T-helper 2 cell treated with Interferon-gamma antibody and Interleukin-4, amounts not matched to agents 5 μg/mL and 100 μg/mL, for 36 hours (primary cell): ENCODE results near the gene COL9A3.

Experiments
- DNase-seq: peaks from one replicate; pipeline ENCODE4 v3.0.0; 2021; ENCODE audit warnings: low spot score
- H3K27ac Mint-ChIP-seq: one replicate; pipeline ENCODE4 v1.8.0; 2021; ENCODE audit warnings: mild to moderate bottlenecking, mixed read lengths
- H3K27me3 Mint-ChIP-seq: one replicate; pipeline ENCODE4 v1.8.0; 2021; ENCODE audit warnings: low read depth, mixed read lengths
- H3K36me3 Mint-ChIP-seq: one replicate; pipeline ENCODE4 v1.8.0; 2021; ENCODE audit warnings: low read depth, mixed read lengths
- H3K4me1 Mint-ChIP-seq: one replicate; pipeline ENCODE4 v1.8.0; 2021; ENCODE audit warnings: low read depth, mixed read lengths
- H3K4me3 Mint-ChIP-seq: one replicate; pipeline ENCODE4 v1.8.0; 2022; ENCODE audit warnings: mild to moderate bottlenecking, moderate library complexity, mixed read lengths
- H3K9me3 Mint-ChIP-seq: one replicate; pipeline ENCODE4 v1.8.0; 2021; ENCODE audit warnings: mixed read lengths

The COL9A3 gene

GRCh38 chr20:62824476-62825332 lies 7.9 kb downstream of the COL9A3 start:
- no peak for DNase-seq
- Mint-ChIP-seq H3K36me3 (no peaks in the 10 kb centered on the region), H3K27me3 (peaks cover 5% of the 10 kb centered on the region), H3K4me3 (no peak overlapping the region), H3K27ac (no peak overlapping the region), H3K9me3 (no peaks in the 10 kb centered on the region), H3K4me1 (no peaks in the 10 kb centered on the region)

GRCh38 chr20:62825333-62825985 lies 8.6 kb downstream of the COL9A3 start:
- no peak for DNase-seq
- Mint-ChIP-seq H3K27me3 (no peaks in the 10 kb centered on the region), H3K4me3 (no peak overlapping the region)

GRCh38 chr20:62825986-62826645 lies 9.3 kb downstream of the COL9A3 start:
- no peaks in the 10 kb centered on the region for H3K9me3 Mint-ChIP-seq
- no peak overlapping the region for H3K27ac Mint-ChIP-seq
- H3K4me3 Mint-ChIP-seq = no peak overlapping the region
- H3K36me3 Mint-ChIP-seq = no peaks in the 10 kb centered on the region
- no peak for DNase-seq
- no peaks in the 10 kb centered on the region for H3K27me3 Mint-ChIP-seq
- H3K4me1 Mint-ChIP-seq = no peaks in the 10 kb centered on the region

More at GRCh38 chr20:62825333-62825985, 8.6 kb downstream of the COL9A3 start:
- no peaks in the 10 kb centered on the region for H3K4me1 Mint-ChIP-seq
- no peak overlapping the region for H3K27ac Mint-ChIP-seq
- H3K36me3 Mint-ChIP-seq = no peaks in the 10 kb centered on the region
- no peaks in the 10 kb centered on the region for H3K9me3 Mint-ChIP-seq

- Mint-ChIP-seq H3K4me3 (no peak overlapping the region), H3K4me1 (no peaks in the 10 kb centered on the region), H3K36me3 (no peaks in the 10 kb centered on the region), H3K27me3 (no peaks in the 10 kb centered on the region), H3K9me3 (no peaks in the 10 kb centered on the region), H3K27ac (no peak overlapping the region)
- DNase-seq = no peak
These were observed 9.9 kb downstream of the COL9A3 start for GRCh38 chr20:62826646-62827310.

- Mint-ChIP-seq H3K27me3 (no peaks in the 10 kb centered on the region), H3K27ac (no peak overlapping the region), H3K9me3 (no peaks in the 10 kb centered on the region), H3K36me3 (no peaks in the 10 kb centered on the region), H3K4me1 (peaks cover 4% of the 10 kb centered on the region), H3K4me3 (no peak overlapping the region)
- no peak for DNase-seq
These were observed 10.6 kb downstream of the COL9A3 start for GRCh38 chr20:62827311-62828038.

GRCh38 chr20:62828051-62828450 lies 11.2 kb downstream of the COL9A3 start:
- Mint-ChIP-seq H3K27ac (no peak overlapping the region), H3K36me3 (no peaks in the 10 kb centered on the region), H3K4me3 (no peak overlapping the region), H3K4me1 (peaks cover 8% of the 10 kb centered on the region), H3K27me3 (no peaks in the 10 kb centered on the region), H3K9me3 (no peaks in the 10 kb centered on the region)
- DNase-seq = no peak

- H3K4me1 Mint-ChIP-seq = peaks cover 8% of the 10 kb centered on the region
- H3K36me3 Mint-ChIP-seq = no peaks in the 10 kb centered on the region
- no peak overlapping the region for H3K4me3 Mint-ChIP-seq
- DNase-seq = no peak
- H3K27me3 Mint-ChIP-seq = no peaks in the 10 kb centered on the region
- H3K27ac Mint-ChIP-seq = no peak overlapping the region
- H3K9me3 Mint-ChIP-seq = no peaks in the 10 kb centered on the region
These were observed 11.8 kb downstream of the COL9A3 start for GRCh38 chr20:62828511-62829230.

- Mint-ChIP-seq H3K27me3 (no peaks in the 10 kb centered on the region), H3K36me3 (no peaks in the 10 kb centered on the region), H3K9me3 (no peaks in the 10 kb centered on the region), H3K4me1 (peaks cover 8% of the 10 kb centered on the region), H3K27ac (no peak overlapping the region), H3K4me3 (no peak overlapping the region)
- no peak for DNase-seq
These were observed 12.7 kb downstream of the COL9A3 start for GRCh38 chr20:62829231-62830230.

GRCh38 chr20:62830251-62830650 lies 13.4 kb downstream of the COL9A3 start:
- no peaks in the 10 kb centered on the region for H3K36me3 Mint-ChIP-seq
- H3K27ac Mint-ChIP-seq = no peak overlapping the region
- no peaks in the 10 kb centered on the region for H3K27me3 Mint-ChIP-seq
- H3K9me3 Mint-ChIP-seq = no peaks in the 10 kb centered on the region
- DNase-seq = no peak
- H3K4me3 Mint-ChIP-seq = no peak overlapping the region
- peaks cover 8% of the 10 kb centered on the region for H3K4me1 Mint-ChIP-seq

- Mint-ChIP-seq H3K4me3 (no peak overlapping the region), H3K9me3 (no peaks in the 10 kb centered on the region), H3K36me3 (no peaks in the 10 kb centered on the region), H3K27ac (no peak overlapping the region), H3K4me1 (peaks cover 8% of the 10 kb centered on the region), H3K27me3 (no peaks in the 10 kb centered on the region)
- no peak for DNase-seq
These were observed 14.0 kb downstream of the COL9A3 start for GRCh38 chr20:62830821-62831220.

GRCh38 chr20:62831361-62831788 lies 14.5 kb downstream of the COL9A3 start:
- Mint-ChIP-seq H3K27ac (no peak overlapping the region), H3K9me3 (no peaks in the 10 kb centered on the region), H3K36me3 (no peaks in the 10 kb centered on the region)

GRCh38 chr20:62831854-62832211 lies 15.0 kb downstream of the COL9A3 start:
- H3K27me3 Mint-ChIP-seq = no peaks in the 10 kb centered on the region
- no peaks in the 10 kb centered on the region for H3K36me3 Mint-ChIP-seq
- no peak overlapping the region for H3K4me3 Mint-ChIP-seq
- no peaks in the 10 kb centered on the region for H3K9me3 Mint-ChIP-seq
- peaks cover 8% of the 10 kb centered on the region for H3K4me1 Mint-ChIP-seq
- H3K27ac Mint-ChIP-seq = peak overlapping the region; percentile 52
- DNase-seq = no peak

More at GRCh38 chr20:62831361-62831788, 14.5 kb downstream of the COL9A3 start:
- no peak overlapping the region for H3K4me3 Mint-ChIP-seq
- DNase-seq = no peak
- peaks cover 8% of the 10 kb centered on the region for H3K4me1 Mint-ChIP-seq
- H3K27me3 Mint-ChIP-seq = no peaks in the 10 kb centered on the region
